Fibroblast of mammary gland (primary cell): ENCODE data around the gene ST3GAL3.

Experiments used
- DNase-seq: peaks from one replicate; pipeline ENCODE4 v3.0.0-alpha.2; 2010; ENCODE audit warnings: low read depth
- H3K4me3 ChIP-seq: 2 replicates; pipeline ENCODE4 v1.5.1; 2011; ENCODE audit warnings: low read depth, mild to moderate bottlenecking, low read length, moderate library complexity; ENCODE audit not compliant: control insufficient read depth
- CTCF ChIP-seq: conservative IDR thresholded peaks from 2 replicates; pipeline ENCODE4 v1.5.1; 2011; ENCODE audit warnings: low read depth, low read length, inconsistent platforms; ENCODE audit not compliant: control insufficient read depth, insufficient read depth

The ST3GAL3 gene

GRCh38 chr1:43908226-43908625 is 200.9 kb downstream of the ST3GAL3 start:
- no peak for DNase-seq
- no peak overlapping the region for H3K4me3 ChIP-seq
- no peak for TF ChIP-seq CTCF

- H3K4me3 ChIP-seq = no peak overlapping the region
- TF ChIP-seq CTCF = no peak
- no peak for DNase-seq
These were observed 201.5 kb downstream of the ST3GAL3 start for GRCh38 chr1:43908858-43909257.

GRCh38 chr1:43910343-43910742 is 203.0 kb downstream of the ST3GAL3 start:
- H3K4me3 ChIP-seq = no peak overlapping the region
- DNase-seq = no peak
- TF ChIP-seq CTCF = no peak

GRCh38 chr1:43912607-43913006 is 205.3 kb downstream of the ST3GAL3 start:
- no peak overlapping the region for H3K4me3 ChIP-seq
- no peak for TF ChIP-seq CTCF
- no peak for DNase-seq

GRCh38 chr1:43913051-43913501 is 205.7 kb downstream of the ST3GAL3 start:
- no peak for TF ChIP-seq CTCF
- no peak overlapping the region for H3K4me3 ChIP-seq
- DNase-seq = no peak

- no peak for TF ChIP-seq CTCF
- no peak overlapping the region for H3K4me3 ChIP-seq
These were observed 206.5 kb downstream of the ST3GAL3 start for GRCh38 chr1:43913666-43914360.

More at GRCh38 chr1:43913666-43914360, 206.5 kb downstream of the ST3GAL3 start:
- DNase-seq = no peak
